ENCODE data around the gene RBM4B.

RBM4B gene

DNA sequence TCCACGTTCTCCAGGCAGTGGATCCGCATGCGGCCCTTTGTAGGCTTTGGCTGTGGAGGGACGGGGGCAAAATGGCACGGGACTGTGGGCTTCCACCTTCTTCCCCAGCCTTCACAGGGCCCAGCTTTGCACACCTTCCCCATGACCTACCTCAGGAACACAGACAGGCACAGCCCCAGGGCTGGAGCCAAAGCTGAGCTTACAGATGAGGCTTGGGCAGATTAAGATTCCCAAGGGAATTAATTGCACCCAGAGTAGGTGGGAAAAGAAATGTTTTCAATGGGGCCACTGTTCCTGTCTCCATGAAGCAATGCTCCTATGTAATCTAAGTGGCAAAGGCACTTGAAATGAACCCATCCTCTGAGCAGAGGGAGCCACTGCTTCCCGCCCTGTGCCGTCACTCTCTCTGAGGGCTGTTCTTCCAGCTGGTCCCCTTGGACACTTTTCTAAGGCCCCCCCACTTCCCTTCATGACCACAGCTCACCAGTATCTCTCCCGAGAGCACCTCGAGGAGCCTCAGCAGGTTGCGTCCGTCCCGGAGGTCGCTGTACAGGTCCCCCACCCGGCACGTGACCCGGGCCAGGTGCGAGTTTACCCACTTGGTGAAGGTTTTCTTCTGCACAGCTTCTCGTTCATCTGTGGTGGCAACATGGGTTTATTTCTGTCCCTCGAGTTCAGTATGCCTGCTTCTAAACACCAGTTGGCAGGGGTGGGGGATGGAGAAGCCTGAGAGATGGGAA lies 37.8 kb upstream of the RBM4B start:
- DNase-seq = no peak
- H3K4me1 ChIP-seq (ENCODE audit: insufficient read depth, low read length) = peaks cover 12% of the 10 kb centered on the region
- H2AFZ ChIP-seq (ENCODE audit: low read depth, low read length) = no peak overlapping the region
- no peak overlapping the region for H3K9ac ChIP-seq (ENCODE audit: low read depth, low read length)
- H3K27me3 ChIP-seq (ENCODE audit: insufficient read depth, low read length, poor library complexity) = no peaks in the 10 kb centered on the region
- no peak overlapping the region for H3K4me2 ChIP-seq (ENCODE audit: insufficient read depth, low read length)
- H3K4me3 ChIP-seq (ENCODE audit: low read depth in 1 of 2, low read length in 2 of 2) = no peak overlapping the region
- TF ChIP-seq, protein P1, sequence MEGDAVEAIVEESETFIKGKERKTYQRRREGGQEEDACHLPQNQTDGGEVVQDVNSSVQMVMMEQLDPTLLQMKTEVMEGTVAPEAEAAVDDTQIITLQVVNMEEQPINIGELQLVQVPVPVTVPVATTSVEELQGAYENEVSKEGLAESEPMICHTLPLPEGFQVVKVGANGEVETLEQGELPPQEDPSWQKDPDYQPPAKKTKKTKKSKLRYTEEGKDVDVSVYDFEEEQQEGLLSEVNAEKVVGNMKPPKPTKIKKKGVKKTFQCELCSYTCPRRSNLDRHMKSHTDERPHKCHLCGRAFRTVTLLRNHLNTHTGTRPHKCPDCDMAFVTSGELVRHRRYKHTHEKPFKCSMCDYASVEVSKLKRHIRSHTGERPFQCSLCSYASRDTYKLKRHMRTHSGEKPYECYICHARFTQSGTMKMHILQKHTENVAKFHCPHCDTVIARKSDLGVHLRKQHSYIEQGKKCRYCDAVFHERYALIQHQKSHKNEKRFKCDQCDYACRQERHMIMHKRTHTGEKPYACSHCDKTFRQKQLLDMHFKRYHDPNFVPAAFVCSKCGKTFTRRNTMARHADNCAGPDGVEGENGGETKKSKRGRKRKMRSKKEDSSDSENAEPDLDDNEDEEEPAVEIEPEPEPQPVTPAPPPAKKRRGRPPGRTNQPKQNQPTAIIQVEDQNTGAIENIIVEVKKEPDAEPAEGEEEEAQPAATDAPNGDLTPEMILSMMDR (IDR thresholded peaks at IDR 0.05; ENCODE audit: borderline replicate concordance, extremely low read depth, low read length, poor library complexity, severe bottlenecking) = no peak
- TF ChIP-seq EZH2 (IDR thresholded peaks at IDR 0.05; ENCODE audit: borderline replicate concordance, low read depth, low read length, severe bottlenecking) = no peak
- no peaks in the 10 kb centered on the region for H3K9me3 ChIP-seq (ENCODE audit: insufficient read depth, low read length, severe bottlenecking)
- no peak for ATAC-seq (ENCODE audit: insufficient read depth, low read depth)
- H3K27ac ChIP-seq (ENCODE audit: low read length) = no peak overlapping the region
- no peaks in the 10 kb centered on the region for H3K36me3 ChIP-seq (ENCODE audit: insufficient read depth, low read length)
- H4K20me1 ChIP-seq (ENCODE audit: insufficient read depth, low read length) = no peaks in the 10 kb centered on the region
- no peaks in the 10 kb centered on the region for H3K79me2 ChIP-seq (ENCODE audit: insufficient read depth, low read length)

- Histone ChIP-seq H3K36me3 (ENCODE audit: insufficient read depth, low read length) (no peaks in the 10 kb centered on the region), H3K79me2 (ENCODE audit: insufficient read depth, low read length) (no peaks in the 10 kb centered on the region), H3K4me2 (ENCODE audit: insufficient read depth, low read length) (no peak overlapping the region), H3K4me1 (ENCODE audit: insufficient read depth, low read length) (no peaks in the 10 kb centered on the region), H2AFZ (ENCODE audit: low read depth, low read length) (no peak overlapping the region), H3K4me3 (ENCODE audit: low read depth in 1 of 2, low read length in 2 of 2) (no peak overlapping the region), H3K9ac (ENCODE audit: low read depth, low read length) (no peak overlapping the region), H3K27ac (ENCODE audit: low read length) (no peak overlapping the region), H3K9me3 (ENCODE audit: insufficient read depth, low read length, severe bottlenecking) (no peaks in the 10 kb centered on the region), H4K20me1 (ENCODE audit: insufficient read depth, low read length) (no peaks in the 10 kb centered on the region), H3K27me3 (ENCODE audit: insufficient read depth, low read length, poor library complexity) (no peaks in the 10 kb centered on the region)
- TF ChIP-seq EZH2 (IDR thresholded peaks at IDR 0.05; ENCODE audit: borderline replicate concordance, low read depth, low read length, severe bottlenecking) = no peak
- TF ChIP-seq, protein P1 (IDR thresholded peaks at IDR 0.05; ENCODE audit: borderline replicate concordance, extremely low read depth, low read length, poor library complexity, severe bottlenecking) = no peak
- DNase-seq (no peak), ATAC-seq (ENCODE audit: insufficient read depth, low read depth) (no peak)
Measured at GRCh38 chr11:66713746-66714480, 36.2 kb upstream of the RBM4B start.

DNA sequence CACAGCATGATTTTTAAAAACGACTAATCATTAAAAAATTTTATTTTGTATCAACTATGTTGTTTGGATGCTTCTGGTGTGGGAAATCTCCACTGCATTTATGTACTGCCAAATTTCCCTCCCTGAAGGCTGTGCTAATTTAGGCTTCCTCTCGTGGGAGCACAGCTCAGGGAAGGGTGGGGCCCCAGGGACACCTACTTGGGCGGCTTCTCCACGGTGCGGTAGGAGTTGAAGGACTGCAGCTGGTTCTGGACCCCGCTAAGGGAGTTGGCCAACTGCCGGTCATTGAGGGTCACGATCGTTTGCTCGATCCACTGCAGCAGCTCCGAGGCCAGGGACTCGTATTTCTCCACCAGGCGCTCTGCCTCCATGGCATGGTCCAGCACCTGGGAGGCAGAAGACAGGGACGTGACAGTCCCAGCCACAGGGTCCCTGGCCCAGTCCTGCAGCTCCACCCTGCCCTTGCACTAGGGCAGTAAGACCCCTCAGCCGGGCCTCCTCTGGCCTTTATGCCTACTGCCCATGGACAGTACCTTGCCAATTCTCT lies 32.8 kb upstream of the RBM4B start:
- H3K9ac ChIP-seq (ENCODE audit: low read depth, low read length) = no peak overlapping the region
- H3K4me1 ChIP-seq (ENCODE audit: insufficient read depth, low read length) = no peaks in the 10 kb centered on the region
- no peak overlapping the region for H3K4me2 ChIP-seq (ENCODE audit: insufficient read depth, low read length)
- H3K4me3 ChIP-seq (ENCODE audit: low read depth in 1 of 2, low read length in 2 of 2) = no peak overlapping the region
- TF ChIP-seq EZH2 (IDR thresholded peaks at IDR 0.05; ENCODE audit: borderline replicate concordance, low read depth, low read length, severe bottlenecking) = no peak
- TF ChIP-seq, protein P1 (IDR thresholded peaks at IDR 0.05; ENCODE audit: borderline replicate concordance, extremely low read depth, low read length, poor library complexity, severe bottlenecking) = no peak
- H4K20me1 ChIP-seq (ENCODE audit: insufficient read depth, low read length) = no peaks in the 10 kb centered on the region
- H2AFZ ChIP-seq (ENCODE audit: low read depth, low read length) = no peak overlapping the region
- no peaks in the 10 kb centered on the region for H3K79me2 ChIP-seq (ENCODE audit: insufficient read depth, low read length)
- DNase-seq (no peak), ATAC-seq (ENCODE audit: insufficient read depth, low read depth) (no peak)
- H3K9me3 ChIP-seq (ENCODE audit: insufficient read depth, low read length, severe bottlenecking) = no peaks in the 10 kb centered on the region
- H3K27ac ChIP-seq (ENCODE audit: low read length) = no peak overlapping the region
- H3K27me3 ChIP-seq (ENCODE audit: insufficient read depth, low read length, poor library complexity) = no peaks in the 10 kb centered on the region
- H3K36me3 ChIP-seq (ENCODE audit: insufficient read depth, low read length) = no peaks in the 10 kb centered on the region
